ENCODE measurements around the gene ANKRD60. TPM values are rescaled to one million over a fixed set of nuclear protein-coding genes. Genes with fewer than 3 reads are reported as not detected.

Gene ANKRD60
- total RNA-seq, 1 experiment from 2014 or later: not detected

DNA sequence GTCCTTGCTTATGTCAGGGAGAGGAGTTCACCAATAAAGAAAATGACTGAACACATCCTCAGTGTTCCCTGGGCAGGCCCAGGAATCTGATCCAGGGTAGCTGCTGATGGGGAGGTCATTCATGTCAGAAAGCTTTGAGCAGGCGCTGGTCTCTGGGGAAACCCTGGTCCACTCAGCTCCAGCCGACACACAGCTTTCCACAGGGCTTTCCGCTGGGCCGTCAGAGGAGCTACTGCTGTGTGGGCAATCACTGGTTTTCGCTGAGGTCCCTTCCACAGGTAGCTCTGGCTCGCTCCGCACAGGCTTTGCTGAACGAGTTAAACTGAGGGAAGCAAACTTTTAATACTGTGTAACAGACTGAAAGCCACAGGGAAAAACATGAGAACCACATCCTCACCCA is 17.5 kb upstream of the ANKRD60 start:
- no peak for DNase-seq (ENCODE audit: low spot score)
- in situ Hi-C loops (cut with HindIII; ENCODE audit: low sequenced_read_pairs): loop anchor here (25.0 kb wide), 1 partner anchor 191 kb away; no protein-coding TSS in a partner anchor

DNA sequence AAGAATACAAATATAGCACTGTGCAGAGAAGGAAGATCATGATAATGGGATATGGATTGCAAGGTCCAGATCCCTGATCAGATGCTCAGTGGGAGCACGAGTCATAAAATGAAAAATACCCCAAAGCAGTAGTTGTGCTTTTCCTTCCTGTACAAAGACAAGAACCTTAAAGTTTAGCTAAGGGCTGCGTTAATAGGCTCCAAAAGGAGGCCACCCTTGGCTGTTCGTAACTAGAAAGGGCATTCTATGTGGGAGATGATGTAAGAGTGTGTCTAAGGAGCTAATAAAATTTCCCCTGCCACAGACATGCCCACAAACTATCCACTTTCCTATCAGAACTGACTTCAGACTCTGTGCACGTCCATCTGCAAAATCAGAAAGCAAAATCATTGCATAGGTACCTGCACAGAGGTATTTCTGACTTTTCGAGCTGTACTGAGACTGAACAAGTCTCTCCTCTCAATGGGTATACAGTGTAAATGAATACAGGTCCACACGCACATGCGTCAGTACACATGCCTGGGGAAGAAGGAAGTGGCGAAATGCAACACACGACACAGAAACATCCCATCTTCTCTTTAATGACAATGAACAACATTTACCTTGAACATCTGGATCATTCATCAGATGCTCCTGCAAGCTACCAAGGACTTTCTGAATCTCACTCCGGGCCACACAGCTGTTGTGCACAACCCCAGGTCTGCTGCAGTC is 16.9 kb upstream of the ANKRD60 start:
- in situ Hi-C loops (cut with HindIII; ENCODE audit: low sequenced_read_pairs): loop anchor here (25.0 kb wide), 1 partner anchor 192 kb away; no protein-coding TSS in a partner anchor
- no peak for DNase-seq (ENCODE audit: low spot score)

DNA sequence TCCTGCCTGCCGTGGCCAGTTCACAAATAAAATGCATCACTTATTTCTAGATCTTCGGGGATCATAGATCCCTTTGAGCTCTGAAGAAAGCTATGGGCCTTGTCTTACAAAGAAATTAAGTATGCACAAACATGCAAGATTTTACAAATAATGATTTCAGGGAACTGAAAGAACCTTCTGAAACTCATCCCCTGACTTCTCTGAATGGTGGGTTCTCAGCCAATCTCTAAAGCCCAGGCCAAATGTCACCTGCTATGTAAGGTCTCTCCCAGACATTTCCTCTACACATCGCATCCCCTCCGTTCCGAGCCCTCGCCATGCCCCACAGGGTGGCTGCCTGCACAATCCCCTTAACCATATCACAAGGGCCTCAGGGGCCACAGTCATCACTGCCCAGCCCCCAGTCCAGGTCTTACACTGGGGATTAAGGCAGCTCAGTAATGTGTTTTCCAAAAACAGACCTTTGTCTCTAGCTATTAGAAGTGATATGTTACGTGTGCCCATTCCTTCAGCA is 16.1 kb upstream of the ANKRD60 start:
- no peak for DNase-seq (ENCODE audit: low spot score)
- in situ Hi-C loops (cut with HindIII; ENCODE audit: low sequenced_read_pairs): loop anchor here (25.0 kb wide), 1 partner anchor 193 kb away; no protein-coding TSS in a partner anchor

DNA sequence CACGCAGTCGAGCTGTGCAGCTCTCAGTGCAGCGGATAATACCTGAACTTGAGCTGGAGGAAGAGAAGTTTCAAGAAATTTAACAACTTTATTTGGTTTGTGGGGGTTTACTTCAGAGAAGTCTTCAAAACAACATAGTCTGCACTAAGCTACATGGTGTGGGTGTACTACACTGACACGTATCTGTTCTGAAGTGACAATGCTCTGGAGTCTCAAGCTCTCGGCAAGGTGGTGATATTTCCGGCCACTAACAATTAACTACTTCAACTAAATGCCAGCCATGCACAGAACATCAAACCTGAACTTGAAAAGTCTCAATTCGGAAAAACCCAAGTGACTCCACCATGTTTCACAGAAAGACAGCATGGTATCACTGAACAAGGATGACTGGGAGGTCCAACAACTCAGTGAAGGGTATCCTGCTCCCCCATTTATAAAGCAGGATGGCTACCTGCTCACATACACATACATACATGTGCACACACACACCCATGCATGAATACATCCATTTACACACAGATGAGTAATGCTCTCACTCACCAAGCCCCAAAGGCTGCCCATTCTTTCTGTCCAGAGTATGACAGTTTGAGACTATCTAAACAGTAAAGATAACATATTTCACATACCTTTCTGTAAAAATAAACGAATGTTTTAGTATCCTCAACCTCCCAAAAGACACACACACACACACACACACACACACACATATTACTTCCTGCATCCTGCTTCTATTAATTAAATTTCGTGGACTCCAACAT is 15.4 kb upstream of the ANKRD60 start:
- DNase-seq (ENCODE audit: low spot score): no peak
- in situ Hi-C loops (cut with HindIII; ENCODE audit: low sequenced_read_pairs): loop anchor here (25.0 kb wide), 1 partner anchor 193 kb away; no protein-coding TSS in a partner anchor

DNA sequence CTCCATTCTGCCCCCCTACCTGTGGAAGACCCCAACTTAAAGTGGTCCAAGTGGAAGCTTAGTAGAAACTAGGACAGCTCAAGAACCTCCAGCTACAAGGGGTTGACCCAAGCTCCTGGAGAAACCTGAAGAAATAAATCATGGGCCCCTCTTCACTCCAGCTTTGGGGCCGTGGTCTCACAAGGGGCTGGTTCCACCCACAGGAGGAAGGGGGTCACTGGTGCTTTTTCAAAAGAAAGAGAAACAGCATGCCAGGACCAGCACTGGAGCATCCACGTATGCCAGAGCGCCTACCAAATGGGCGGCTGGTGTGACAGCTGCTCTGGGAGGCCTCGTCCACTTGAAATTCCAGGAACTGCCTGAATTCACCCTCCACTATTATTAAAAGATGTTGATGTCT is 14.4 kb upstream of the ANKRD60 start:
- no peak for DNase-seq (ENCODE audit: low spot score)
- in situ Hi-C loops (cut with HindIII; ENCODE audit: low sequenced_read_pairs): loop anchor here (25.0 kb wide), 1 partner anchor 194 kb away; no protein-coding TSS in a partner anchor

DNA sequence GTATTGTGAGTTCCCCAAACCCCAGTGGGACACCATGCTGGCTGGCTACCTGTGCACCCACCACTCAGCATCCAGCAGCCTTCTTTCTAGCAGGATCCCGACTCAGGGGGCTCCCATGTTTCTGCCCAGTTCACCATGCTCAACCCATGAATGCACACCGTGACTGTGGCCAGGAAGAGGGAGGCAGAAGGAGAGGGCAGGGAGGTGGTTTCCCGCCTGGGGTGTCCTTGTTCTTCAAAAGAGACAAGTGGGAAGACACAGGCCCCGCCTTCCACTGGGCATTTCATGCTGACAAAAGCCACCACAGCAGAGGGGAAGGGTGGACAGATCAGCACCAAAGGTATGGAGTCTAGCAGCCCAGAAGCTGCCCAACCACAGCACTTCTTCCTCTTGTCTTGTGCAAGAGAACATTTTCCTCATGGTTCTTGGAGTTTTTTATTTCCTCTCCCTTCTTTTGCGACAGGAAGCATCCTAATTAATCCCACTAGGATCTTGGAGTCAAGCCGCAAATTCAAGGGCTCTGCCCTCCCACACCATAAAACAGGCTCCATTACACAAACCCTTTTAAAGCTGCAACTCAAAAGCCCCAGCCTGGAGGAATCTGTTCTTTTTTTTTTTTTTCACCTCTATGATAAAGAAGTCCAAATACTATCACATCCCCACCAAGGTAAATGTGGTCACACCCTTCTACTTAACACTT is 13.5 kb upstream of the ANKRD60 start:
- in situ Hi-C loops (cut with HindIII; ENCODE audit: low sequenced_read_pairs): loop anchor here (25.0 kb wide), 1 partner anchor 195 kb away; no protein-coding TSS in a partner anchor
- DNase-seq (ENCODE audit: low spot score): no peak

DNA sequence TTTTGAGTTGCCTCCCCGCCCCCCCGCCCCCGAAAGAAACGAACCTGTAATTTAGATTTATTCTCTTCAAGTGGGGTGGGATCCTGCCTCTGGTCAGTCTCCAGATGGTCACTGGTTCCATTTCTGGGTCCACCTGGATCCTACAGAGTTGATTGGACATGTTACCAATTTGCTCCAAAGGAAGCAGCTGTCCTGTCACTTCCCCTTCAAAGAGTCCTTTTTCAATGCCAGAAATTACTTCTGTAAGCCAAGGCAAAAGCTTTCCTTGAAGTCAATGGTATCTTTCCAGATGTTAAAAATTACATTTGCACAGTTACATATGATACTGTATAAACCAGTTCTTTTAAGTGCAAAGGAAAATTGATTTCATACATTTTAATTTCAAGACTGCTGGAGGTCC is 12.0 kb upstream of the ANKRD60 start:
- in situ Hi-C loops (cut with HindIII; ENCODE audit: low sequenced_read_pairs): loop anchor here (25.0 kb wide), 1 partner anchor 197 kb away; no protein-coding TSS in a partner anchor
- DNase-seq (ENCODE audit: low spot score): no peak

DNA sequence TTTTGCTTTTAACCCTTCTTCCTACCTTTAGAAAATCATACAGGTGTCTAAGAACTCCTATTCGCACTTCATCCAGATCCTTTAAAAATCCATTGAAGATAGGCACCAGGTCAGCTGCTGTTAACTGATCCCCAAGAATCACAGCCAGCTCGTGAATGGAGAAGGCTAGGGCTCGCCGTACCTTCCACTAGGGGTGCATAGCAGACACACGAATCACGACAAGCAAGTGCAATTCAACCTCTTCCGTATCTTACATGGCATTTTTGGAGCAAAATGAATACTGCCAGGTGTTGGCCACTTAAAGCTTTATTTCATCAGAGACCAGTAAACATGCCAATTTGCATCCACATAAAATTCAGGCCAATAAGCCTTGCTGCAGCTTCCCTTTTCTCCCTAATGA is 10.8 kb upstream of the ANKRD60 start:
- in situ Hi-C loops (cut with HindIII; ENCODE audit: low sequenced_read_pairs): loop anchor here (25.0 kb wide), 1 partner anchor 198 kb away; no protein-coding TSS in a partner anchor
- no peak for DNase-seq (ENCODE audit: low spot score)

DNA sequence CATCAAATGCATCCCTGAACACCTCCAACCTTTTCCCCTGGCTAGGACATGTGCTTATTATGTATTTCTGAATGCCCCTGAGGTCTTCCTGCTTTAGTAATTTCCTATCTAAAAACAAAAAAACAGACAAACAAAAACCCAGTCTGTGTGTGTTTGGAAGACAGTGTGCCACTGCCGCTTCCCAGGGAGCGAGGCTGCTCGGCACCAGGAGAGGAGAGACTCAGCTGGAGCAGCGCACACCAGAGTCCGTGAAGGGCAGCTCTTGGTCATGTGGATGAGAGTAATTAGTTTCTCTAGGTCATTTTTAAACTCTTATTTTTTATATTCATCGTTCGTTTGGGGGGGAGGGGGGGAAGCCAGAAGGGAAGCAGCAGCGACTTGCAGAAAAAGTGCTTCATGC is 10.0 kb upstream of the ANKRD60 start:
- in situ Hi-C loops (cut with HindIII; ENCODE audit: low sequenced_read_pairs): loop anchor here (25.0 kb wide), 1 partner anchor 199 kb away; no protein-coding TSS in a partner anchor
- DNase-seq (ENCODE audit: low spot score): no peak

DNA sequence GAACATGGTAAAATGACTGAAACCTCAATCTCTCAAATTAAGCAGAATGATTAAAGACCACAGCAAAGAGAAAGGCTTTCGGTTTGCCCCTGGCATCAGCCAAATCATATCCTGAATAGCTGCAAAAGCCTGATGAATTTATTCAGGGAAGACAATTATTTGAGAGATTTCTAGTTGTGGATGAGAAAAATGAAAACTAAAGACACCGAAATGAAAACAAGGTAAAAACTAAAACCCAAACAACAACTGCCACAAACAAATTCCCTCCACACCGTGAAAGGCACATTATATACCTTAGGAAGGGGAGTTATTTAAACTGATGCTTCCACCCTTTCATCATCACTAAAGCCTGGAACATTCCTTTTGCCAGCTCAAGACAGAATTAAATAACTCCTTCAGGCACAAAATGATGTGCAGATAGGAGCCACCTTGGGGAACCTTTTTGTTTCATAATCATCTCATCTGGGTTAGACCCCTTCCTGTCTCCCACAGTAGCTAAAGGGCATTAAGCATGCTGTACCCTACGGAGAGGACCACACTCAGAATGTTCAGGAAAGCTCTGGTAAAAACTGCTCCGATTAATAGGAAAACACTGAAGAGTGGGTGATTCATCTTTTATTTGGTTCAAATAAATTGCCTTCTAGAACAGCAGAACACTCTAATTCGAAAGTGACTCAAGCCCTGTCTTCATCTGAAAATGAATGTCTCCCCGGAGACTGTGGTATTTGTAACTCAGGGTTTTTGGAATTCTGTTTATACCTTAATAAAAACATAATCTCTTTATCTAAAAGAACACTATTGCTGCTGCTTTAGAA is 9.1 kb upstream of the ANKRD60 start:
- in situ Hi-C loops (cut with HindIII; ENCODE audit: low sequenced_read_pairs): loop anchor here (25.0 kb wide), 1 partner anchor 200 kb away; no protein-coding TSS in a partner anchor
- DNase-seq (ENCODE audit: low spot score): no peak

DNA sequence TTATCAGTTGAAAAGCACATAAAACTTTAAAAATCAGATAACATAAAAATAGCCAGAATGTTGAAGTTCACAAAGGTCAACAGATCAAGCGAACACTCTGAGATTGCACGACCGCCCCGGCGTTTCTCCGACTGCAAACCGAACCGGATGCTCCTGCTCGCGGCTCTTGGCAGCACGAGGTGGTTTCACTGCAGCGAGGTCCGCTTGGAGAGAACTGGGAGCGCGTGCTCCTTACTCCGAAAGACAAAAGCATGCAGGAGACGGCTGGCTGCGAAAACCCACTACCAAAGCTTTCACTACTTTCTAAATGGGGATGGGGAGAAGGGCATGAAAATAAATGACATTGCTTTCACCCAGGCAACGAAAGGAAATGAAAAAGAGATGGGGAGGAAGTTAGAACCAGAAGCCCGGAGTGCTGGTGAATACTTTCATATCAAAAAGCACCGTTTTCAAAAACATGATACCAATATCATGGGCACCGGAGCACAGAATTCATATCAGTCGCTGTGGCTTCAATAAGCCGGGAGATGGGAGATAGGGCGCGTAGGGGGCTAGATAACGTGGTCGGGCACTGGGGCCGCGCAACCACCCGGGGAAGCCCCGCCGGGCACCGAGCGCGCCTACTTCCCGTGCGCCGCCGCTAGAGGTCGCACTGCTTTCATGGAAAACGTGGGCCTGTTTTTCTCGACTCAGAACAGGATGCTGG is 8.3 kb upstream of the ANKRD60 start:
- DNase-seq (ENCODE audit: low spot score): peak; percentile 69
- in situ Hi-C loops (cut with HindIII; ENCODE audit: low sequenced_read_pairs): loop anchor here (25.0 kb wide), 1 partner anchor 201 kb away; no protein-coding TSS in a partner anchor

DNA sequence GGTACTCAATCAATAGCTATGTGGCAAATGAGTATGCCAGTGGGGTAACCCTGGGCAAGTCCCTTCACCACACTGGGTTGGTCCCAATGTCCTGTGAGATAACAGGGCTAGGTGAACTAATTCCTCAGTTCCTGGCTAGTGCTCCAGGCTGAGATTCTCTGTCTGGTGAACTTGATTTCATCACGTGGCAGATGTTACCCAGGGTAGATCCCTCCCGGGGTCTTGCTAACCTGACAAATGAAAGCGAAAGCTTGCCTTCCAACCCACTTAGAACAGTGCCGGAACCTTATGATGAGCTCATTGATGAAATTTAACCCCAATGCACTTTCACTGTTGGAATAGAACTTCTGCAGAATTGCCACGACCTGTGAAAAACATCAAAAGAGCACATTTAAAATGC is 6.6 kb upstream of the ANKRD60 start:
- in situ Hi-C loops (cut with HindIII; ENCODE audit: low sequenced_read_pairs): loop anchor here (25.0 kb wide), 1 partner anchor 202 kb away; no protein-coding TSS in a partner anchor
- no peak for DNase-seq (ENCODE audit: low spot score)

DNA sequence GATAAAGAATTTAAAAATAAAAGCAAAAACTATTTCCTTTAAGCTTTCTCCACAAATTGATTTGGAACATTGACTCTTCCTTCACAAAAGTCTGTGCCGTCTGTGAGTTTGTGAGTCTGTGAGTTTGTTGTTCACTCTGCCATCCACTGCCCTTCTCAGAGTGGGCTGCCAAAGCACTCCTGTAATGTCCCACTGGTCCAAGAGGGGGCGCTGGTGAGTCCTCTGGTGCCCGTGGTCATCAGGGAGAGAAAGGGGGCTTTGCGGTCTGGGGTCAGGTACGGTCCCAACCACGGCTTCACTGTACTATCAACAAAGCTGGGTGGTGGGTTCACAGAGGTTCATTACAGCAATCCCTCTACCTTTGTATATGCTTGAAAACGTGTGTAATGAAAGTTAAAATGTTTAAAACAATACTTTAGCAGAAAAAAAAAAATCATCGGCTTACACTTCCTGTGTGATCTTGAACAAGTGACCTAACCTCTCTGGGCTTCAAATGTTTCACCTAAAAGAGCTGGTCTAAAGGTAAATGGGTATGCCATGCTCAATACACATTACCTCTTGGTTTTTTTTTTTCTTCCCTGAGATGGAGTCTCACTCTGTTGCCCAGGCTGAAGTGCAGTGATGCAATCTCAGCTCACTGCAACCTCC is 5.6 kb upstream of the ANKRD60 start:
- DNase-seq (ENCODE audit: low spot score): no peak
- in situ Hi-C loops (cut with HindIII; ENCODE audit: low sequenced_read_pairs): loop anchor here (25.0 kb wide), 1 partner anchor 203 kb away; no protein-coding TSS in a partner anchor

DNA sequence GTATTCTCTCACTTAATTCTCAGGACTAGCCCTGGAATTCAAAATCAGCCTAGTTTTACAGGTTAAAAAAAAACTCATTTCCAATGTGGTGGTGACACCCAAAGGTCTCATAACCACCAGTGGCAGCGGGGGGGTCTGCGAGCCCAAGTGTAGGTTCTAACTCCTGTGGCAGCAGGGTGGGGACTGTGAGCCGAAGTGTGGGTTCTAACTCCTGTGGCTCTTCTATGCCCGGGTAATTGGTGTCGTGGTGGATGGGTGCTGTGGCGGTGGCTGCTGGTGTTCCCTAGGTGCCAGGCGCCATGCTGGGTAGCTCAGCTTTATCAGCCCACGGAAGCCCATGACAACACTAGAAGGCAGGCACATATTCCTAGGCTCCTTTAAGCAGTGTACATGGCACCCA is 4.9 kb upstream of the ANKRD60 start:
- in situ Hi-C loops (cut with HindIII; ENCODE audit: low sequenced_read_pairs): loop anchor here (25.0 kb wide), 1 partner anchor 204 kb away; no protein-coding TSS in a partner anchor

DNA sequence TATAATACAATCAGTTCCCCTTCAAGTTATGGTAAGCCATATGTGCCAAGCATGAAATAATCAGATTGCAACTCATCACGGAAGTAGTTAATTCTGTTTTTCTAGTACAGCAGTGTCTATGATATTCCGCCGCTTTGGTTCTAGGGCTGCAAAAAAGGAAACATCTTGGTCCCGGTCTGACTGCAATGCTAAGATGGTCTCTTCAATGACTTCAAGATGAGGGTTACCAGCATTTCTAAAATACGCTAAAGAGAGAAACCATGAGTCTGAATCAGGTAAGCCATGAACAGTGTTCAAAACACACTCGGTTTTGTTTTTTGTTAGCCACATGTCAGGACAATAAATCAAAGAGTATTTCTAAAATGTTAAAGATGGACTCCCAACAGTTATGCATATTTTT is 3.2 kb upstream of the ANKRD60 start:
- peak; percentile 23 for DNase-seq (ENCODE audit: low spot score)
- in situ Hi-C loops (cut with HindIII; ENCODE audit: low sequenced_read_pairs): loop anchor here (25.0 kb wide), 1 partner anchor 206 kb away; no protein-coding TSS in a partner anchor

More for the DNA sequence above, 4.9 kb upstream of the ANKRD60 start:
- no peak for DNase-seq (ENCODE audit: low spot score)

DNA sequence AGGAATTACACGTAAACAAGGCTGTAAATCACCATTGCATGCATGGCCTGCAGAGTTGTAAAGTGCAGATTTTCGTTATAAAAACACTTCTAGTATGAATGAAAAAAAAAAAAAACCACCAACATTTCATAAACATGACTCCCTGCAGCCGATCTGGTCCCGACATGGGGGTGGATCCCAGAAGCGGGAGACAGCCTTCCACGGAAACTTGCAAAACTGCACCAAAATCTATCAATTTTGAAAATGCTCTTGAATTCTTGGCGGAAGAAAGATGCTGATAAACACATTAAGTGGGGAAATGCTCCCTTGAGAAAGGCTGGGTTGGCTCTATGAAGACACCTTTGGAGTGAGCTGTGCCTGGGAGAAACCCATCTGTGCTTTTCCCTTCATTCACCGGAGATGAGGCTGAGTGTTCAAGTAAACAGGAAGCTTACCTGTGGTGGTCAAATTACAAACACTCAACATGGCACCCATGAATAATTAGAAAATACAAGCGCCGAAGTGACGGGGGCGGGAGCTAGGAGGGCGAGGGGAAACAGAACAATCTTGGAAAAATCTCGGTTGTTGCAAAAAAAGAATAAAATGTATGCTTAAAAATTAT is 845 bp upstream of the ANKRD60 start:
- in situ Hi-C loops (cut with HindIII; ENCODE audit: low sequenced_read_pairs): loop anchor here (25.0 kb wide), 1 partner anchor 208 kb away; no protein-coding TSS in a partner anchor
- no peak for DNase-seq (ENCODE audit: low spot score)

DNA sequence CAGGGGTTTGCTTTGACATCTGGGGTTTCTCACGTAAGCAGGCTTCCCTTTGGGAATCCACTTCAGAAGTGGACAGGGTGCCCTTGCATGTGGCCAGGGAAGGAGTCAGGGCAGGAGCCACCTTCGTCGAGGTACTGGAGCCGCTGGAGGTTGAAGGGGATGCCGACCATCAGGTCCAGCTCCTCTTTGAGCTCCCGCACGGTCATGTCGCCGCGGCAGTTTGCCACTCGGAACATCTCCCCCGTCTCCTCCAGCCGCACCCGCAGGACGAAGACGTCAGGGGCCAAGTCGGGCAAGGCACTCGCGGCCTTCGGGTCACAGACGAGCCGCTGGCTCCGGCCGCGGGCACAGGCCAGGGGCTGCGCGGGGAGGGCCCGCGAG is 360 bp downstream of the ANKRD60 start:
- no peak for DNase-seq (ENCODE audit: low spot score)
- in situ Hi-C loops (cut with HindIII; ENCODE audit: low sequenced_read_pairs): loop anchor here (25.0 kb wide), 1 partner anchor 209 kb away; no protein-coding TSS in a partner anchor

All from G401 (cell line).